Neural progenitor cell (in vitro differentiated cells): ENCODE data around the gene NDUFB6. TPM values are rescaled to one million over a fixed set of nuclear protein-coding genes. Genes with fewer than 3 reads are reported as not detected.

Experiments used
- DNase-seq: peaks from one replicate; pipeline ENCODE4 v3.0.0-alpha.2; 2016; ENCODE audit warnings: low spot score
- H2AFZ ChIP-seq: fragments of 200-600 bp; sonication (generic); replicated peaks from 2 replicates; pipeline ENCODE4 v1.6.1; 2016; ENCODE audit warnings: antibody characterized with exemption
- H3F3A ChIP-seq: fragments of 200-600 bp; sonication (generic); 2 replicates; pipeline ENCODE4 v1.6.1; 2016; ENCODE audit warnings: antibody characterized with exemption, low read depth
- H3K27ac ChIP-seq: fragments of 200-600 bp; sonication (generic); 2 replicates; pipeline ENCODE4 v1.5.1; 2016; ENCODE audit warnings: mild to moderate bottlenecking
- H3K27me3 ChIP-seq: fragments of 200-600 bp; sonication (generic); 2 replicates; pipeline ENCODE4 v1.6.1; 2016; ENCODE audit warnings: mild to moderate bottlenecking, moderate library complexity
- H3K36me3 ChIP-seq: fragments of 200-600 bp; sonication (generic); 2 replicates; pipeline ENCODE4 v1.5.1; 2016
- H3K4me1 ChIP-seq: fragments of 200-600 bp; sonication (generic); 2 replicates; pipeline ENCODE4 v1.6.1; 2016; ENCODE audit warnings: mixed run types
- H3K4me2 ChIP-seq: fragments of 200-600 bp; sonication (generic); 2 replicates; pipeline ENCODE4 v1.6.1; 2016
- H3K4me3 ChIP-seq: fragments of 200-600 bp; sonication (generic); 2 replicates; pipeline ENCODE4 v1.5.1; 2016
- H3K79me2 ChIP-seq: fragments of 200-600 bp; sonication (generic); 2 replicates; pipeline ENCODE4 v1.6.1; 2016; ENCODE audit warnings: low read depth
- H3K9ac ChIP-seq: fragments of 200-600 bp; sonication (generic); 2 replicates; pipeline ENCODE4 v1.6.1; 2016
- H3K9me3 ChIP-seq: fragments of 200-600 bp; sonication (generic); 2 replicates; pipeline ENCODE4 v1.5.1; 2016; ENCODE audit warnings: low read depth
- H4K20me1 ChIP-seq: fragments of 200-600 bp; sonication (generic); 2 replicates; pipeline ENCODE4 v1.6.1; 2016; ENCODE audit warnings: low read depth
- H3K27ac Mint-ChIP-seq: 3 replicates; pipeline ENCODE4 v1.8.0; 2021; ENCODE audit warnings: mixed read lengths
- H3K27me3 Mint-ChIP-seq: 2 replicates; pipeline ENCODE4 v1.8.0; 2022; ENCODE audit warnings: low read depth, mild to moderate bottlenecking, inconsistent platforms, moderate library complexity, mixed read lengths; ENCODE audit not compliant: insufficient read depth
- H3K36me3 Mint-ChIP-seq: 3 replicates; pipeline ENCODE4 v1.8.0; 2021; ENCODE audit warnings: mixed read lengths
- H3K4me1 Mint-ChIP-seq: 3 replicates; pipeline ENCODE4 v1.8.0; 2021; ENCODE audit warnings: mixed read lengths
- H3K4me3 Mint-ChIP-seq: 3 replicates; pipeline ENCODE4 v1.8.0; 2021; ENCODE audit warnings: mild to moderate bottlenecking, moderate library complexity, mixed read lengths
- H3K9me3 Mint-ChIP-seq: 3 replicates; pipeline ENCODE4 v1.8.0; 2020; ENCODE audit warnings: mixed read lengths
- EZH2 ChIP-seq: fragments of 200-600 bp; sonication (generic); IDR thresholded peaks from 2 replicates; pipeline ENCODE4 v1.6.1; 2017; ENCODE audit warnings: antibody characterized with exemption, mild to moderate bottlenecking, moderate library complexity
- EZH2phosphoT487 ChIP-seq: fragments of 200-600 bp; sonication (generic); IDR thresholded peaks from 2 replicates; pipeline ENCODE4 v1.6.1; 2017; ENCODE audit warnings: antibody characterized with exemption
- total RNA-seq: library from RNA; depleted of rRNA; stranded (reverse); fragments of >200 nt; gene quantifications from 2 replicates; pipeline ENCODE4 v1.2.3, GENCODE V29; 2015; ENCODE audit warnings: low replicate concordance
- TF ChIP-seq, protein P1 (sequence below): fragments of 200-600 bp; sonication (generic); IDR thresholded peaks from 2 replicates; pipeline ENCODE4 v1.5.1; 2017; ENCODE audit warnings: antibody characterized with exemption, mild to moderate bottlenecking

The NDUFB6 gene
- total RNA-seq, 1 donor from 2014 or later = 64.9 TPM

DNA sequence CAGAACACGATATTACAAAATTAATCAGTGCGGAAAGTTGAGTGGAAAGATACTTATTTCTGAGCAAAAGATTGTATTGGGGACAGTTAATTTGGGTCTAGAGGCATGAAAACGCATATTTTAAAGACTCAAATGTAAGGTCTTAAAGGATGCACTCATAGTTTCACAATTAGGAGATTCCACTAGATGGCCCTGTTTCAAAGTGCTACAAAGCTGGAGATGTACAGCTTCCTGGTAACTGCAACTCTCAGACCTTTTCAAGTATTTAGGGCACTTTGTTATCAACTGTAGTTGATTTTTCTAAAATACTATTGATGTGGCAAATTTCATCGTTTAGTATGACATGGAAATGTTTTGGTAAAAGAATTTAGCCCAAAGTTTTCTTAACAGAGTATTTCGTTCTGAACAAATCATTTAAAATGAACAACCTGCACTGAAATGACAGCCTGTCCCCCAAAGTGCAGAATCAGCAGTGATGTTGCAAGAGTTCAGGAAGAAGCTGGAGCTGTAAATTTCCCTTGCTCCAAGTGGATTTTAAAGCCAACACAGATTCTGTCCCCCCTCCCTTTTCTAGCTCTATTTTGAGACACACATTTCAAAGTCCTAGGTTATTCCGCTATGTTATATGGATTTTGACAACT, 16.2 kb upstream of the NDUFB6 start:
- no peak overlapping the region for H2AFZ ChIP-seq
- H3K9me3 ChIP-seq = no peaks in the 10 kb centered on the region
- no peak overlapping the region for H3K4me3 ChIP-seq
- peak; percentile 57 for DNase-seq
- TF ChIP-seq EZH2phosphoT487 = no peak
- TF ChIP-seq, protein P1, sequence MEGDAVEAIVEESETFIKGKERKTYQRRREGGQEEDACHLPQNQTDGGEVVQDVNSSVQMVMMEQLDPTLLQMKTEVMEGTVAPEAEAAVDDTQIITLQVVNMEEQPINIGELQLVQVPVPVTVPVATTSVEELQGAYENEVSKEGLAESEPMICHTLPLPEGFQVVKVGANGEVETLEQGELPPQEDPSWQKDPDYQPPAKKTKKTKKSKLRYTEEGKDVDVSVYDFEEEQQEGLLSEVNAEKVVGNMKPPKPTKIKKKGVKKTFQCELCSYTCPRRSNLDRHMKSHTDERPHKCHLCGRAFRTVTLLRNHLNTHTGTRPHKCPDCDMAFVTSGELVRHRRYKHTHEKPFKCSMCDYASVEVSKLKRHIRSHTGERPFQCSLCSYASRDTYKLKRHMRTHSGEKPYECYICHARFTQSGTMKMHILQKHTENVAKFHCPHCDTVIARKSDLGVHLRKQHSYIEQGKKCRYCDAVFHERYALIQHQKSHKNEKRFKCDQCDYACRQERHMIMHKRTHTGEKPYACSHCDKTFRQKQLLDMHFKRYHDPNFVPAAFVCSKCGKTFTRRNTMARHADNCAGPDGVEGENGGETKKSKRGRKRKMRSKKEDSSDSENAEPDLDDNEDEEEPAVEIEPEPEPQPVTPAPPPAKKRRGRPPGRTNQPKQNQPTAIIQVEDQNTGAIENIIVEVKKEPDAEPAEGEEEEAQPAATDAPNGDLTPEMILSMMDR = peak; percentile 64
- H3K4me2 ChIP-seq = no peak overlapping the region
- H3K9ac ChIP-seq = no peak overlapping the region
- no peaks in the 10 kb centered on the region for H4K20me1 ChIP-seq
- H3K36me3 Mint-ChIP-seq = no peaks in the 10 kb centered on the region
- H3K27me3 ChIP-seq = no peaks in the 10 kb centered on the region
- H3K4me1 ChIP-seq = no peaks in the 10 kb centered on the region
- no peak overlapping the region for H3K27ac ChIP-seq
- H3K4me1 Mint-ChIP-seq = no peaks in the 10 kb centered on the region
- no peak overlapping the region for H3K4me3 Mint-ChIP-seq
- no peaks in the 10 kb centered on the region for H3K36me3 ChIP-seq
- no peaks in the 10 kb centered on the region for H3F3A ChIP-seq
- H3K27ac Mint-ChIP-seq = no peak overlapping the region
- H3K9me3 Mint-ChIP-seq = peaks cover 2% of the 10 kb centered on the region
- H3K79me2 ChIP-seq = no peaks in the 10 kb centered on the region
- no peaks in the 10 kb centered on the region for H3K27me3 Mint-ChIP-seq

- H3K4me2 ChIP-seq = no peak overlapping the region
- H2AFZ ChIP-seq = no peak overlapping the region
- no peaks in the 10 kb centered on the region for H3K27me3 Mint-ChIP-seq
- H3K4me3 ChIP-seq = no peak overlapping the region
- H3K4me1 ChIP-seq = no peaks in the 10 kb centered on the region
- no peak for DNase-seq
- H3K9me3 Mint-ChIP-seq = peaks cover 2% of the 10 kb centered on the region
- H3K36me3 Mint-ChIP-seq = no peaks in the 10 kb centered on the region
- H3K36me3 ChIP-seq = no peaks in the 10 kb centered on the region
- no peak overlapping the region for H3K4me3 Mint-ChIP-seq
- H3K79me2 ChIP-seq = no peaks in the 10 kb centered on the region
- H4K20me1 ChIP-seq = no peaks in the 10 kb centered on the region
- H3K4me1 Mint-ChIP-seq = no peaks in the 10 kb centered on the region
- H3K27ac ChIP-seq = no peak overlapping the region
- no peaks in the 10 kb centered on the region for H3K27me3 ChIP-seq
- no peaks in the 10 kb centered on the region for H3F3A ChIP-seq
- TF ChIP-seq EZH2phosphoT487 (no peak), EZH2 (no peak)
- TF ChIP-seq, protein P1 = no peak
- no peaks in the 10 kb centered on the region for H3K9me3 ChIP-seq
- no peak overlapping the region for H3K9ac ChIP-seq
- no peak overlapping the region for H3K27ac Mint-ChIP-seq
Observed at GRCh38 chr9:32587901-32588300, 14.9 kb upstream of the NDUFB6 start.

DNA sequence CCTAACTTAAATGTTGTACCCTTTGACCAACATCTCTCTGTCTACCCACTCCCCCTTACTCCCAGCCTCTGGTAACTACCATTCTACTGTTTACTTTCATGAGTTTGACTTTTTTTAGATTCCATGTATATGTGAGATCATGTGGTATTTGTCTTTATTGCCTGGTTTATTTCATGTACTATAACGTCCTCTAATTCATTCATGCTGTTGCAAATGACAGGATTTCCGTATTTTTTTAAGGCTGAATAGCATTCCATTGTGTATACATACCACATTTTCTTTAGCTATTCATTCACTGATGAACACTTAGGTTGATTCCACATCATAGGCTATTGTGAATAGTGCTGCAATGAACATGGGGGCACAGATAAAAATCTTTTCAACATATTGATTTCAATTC, 11.8 kb upstream of the NDUFB6 start:
- no peak overlapping the region for H3K27ac ChIP-seq
- no peaks in the 10 kb centered on the region for H3K27me3 ChIP-seq
- H3K27ac Mint-ChIP-seq = no peak overlapping the region
- H3K9ac ChIP-seq = no peak overlapping the region
- H3K9me3 ChIP-seq = no peaks in the 10 kb centered on the region
- H3K4me1 Mint-ChIP-seq = no peaks in the 10 kb centered on the region
- no peaks in the 10 kb centered on the region for H4K20me1 ChIP-seq
- no peaks in the 10 kb centered on the region for H3K4me1 ChIP-seq
- H3K27me3 Mint-ChIP-seq = no peaks in the 10 kb centered on the region
- no peaks in the 10 kb centered on the region for H3K36me3 ChIP-seq
- DNase-seq = no peak
- H3F3A ChIP-seq = no peaks in the 10 kb centered on the region
- no peak overlapping the region for H2AFZ ChIP-seq
- H3K36me3 Mint-ChIP-seq = no peaks in the 10 kb centered on the region
- H3K79me2 ChIP-seq = no peaks in the 10 kb centered on the region
- H3K4me2 ChIP-seq = no peak overlapping the region
- TF ChIP-seq EZH2phosphoT487 (no peak), EZH2 (no peak)
- TF ChIP-seq, protein P1 = no peak
- H3K9me3 Mint-ChIP-seq = peaks cover 2% of the 10 kb centered on the region
- no peak overlapping the region for H3K4me3 ChIP-seq
- no peak overlapping the region for H3K4me3 Mint-ChIP-seq
